Measurements from ENCODE around the gene KY.

KY gene

DNA sequence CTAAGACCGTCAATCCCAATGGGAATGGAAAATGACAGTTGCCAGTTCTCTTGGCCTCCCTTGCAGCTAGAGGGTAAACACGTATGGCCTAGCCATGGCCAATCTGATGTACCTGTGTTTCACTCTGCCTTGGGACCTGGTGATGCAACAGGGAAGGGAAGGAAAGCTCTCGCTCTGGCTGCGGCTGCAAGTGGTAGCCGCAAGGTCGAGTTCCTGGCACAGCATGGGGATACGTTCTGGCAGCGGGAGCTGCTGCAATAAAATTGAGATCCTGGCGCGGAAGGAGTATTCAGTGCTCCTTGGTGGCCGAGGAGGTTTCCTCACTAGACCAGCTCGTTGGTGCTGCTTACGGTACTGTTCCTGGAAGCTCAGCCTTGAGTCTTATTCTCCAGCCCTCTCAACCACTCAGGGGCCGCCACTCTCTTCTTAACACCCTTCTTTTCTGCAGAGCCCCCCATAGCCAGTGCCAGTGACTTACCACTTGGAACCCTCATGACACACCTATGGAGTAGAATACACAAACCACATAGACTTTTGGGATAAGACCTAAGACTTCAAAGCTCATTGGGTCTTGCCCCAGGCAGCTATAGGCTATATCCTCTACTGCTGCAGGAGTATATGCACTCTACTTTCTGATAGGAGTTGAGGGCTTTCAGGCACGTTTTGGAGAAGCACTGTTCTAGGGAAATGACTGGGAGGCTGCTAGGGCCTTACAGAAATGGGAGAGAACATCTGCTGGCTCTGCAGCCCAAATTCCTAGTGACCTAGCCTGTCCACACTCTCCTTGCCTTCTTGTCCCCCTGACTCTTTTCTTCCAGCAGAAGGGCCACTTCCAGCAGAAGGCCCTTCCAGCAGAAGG lies 2.7 kb downstream of the KY start:
- DNase-seq (ENCODE audit: low read depth), result no peak
- TF ChIP-seq, protein P1, sequence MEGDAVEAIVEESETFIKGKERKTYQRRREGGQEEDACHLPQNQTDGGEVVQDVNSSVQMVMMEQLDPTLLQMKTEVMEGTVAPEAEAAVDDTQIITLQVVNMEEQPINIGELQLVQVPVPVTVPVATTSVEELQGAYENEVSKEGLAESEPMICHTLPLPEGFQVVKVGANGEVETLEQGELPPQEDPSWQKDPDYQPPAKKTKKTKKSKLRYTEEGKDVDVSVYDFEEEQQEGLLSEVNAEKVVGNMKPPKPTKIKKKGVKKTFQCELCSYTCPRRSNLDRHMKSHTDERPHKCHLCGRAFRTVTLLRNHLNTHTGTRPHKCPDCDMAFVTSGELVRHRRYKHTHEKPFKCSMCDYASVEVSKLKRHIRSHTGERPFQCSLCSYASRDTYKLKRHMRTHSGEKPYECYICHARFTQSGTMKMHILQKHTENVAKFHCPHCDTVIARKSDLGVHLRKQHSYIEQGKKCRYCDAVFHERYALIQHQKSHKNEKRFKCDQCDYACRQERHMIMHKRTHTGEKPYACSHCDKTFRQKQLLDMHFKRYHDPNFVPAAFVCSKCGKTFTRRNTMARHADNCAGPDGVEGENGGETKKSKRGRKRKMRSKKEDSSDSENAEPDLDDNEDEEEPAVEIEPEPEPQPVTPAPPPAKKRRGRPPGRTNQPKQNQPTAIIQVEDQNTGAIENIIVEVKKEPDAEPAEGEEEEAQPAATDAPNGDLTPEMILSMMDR (IDR thresholded peaks at IDR 0.05; ENCODE audit: insufficient read depth, low read depth, low read length, missing control alignments), result no peak
- H3K4me3 ChIP-seq (ENCODE audit: low read length), result no peak overlapping the region

DNA sequence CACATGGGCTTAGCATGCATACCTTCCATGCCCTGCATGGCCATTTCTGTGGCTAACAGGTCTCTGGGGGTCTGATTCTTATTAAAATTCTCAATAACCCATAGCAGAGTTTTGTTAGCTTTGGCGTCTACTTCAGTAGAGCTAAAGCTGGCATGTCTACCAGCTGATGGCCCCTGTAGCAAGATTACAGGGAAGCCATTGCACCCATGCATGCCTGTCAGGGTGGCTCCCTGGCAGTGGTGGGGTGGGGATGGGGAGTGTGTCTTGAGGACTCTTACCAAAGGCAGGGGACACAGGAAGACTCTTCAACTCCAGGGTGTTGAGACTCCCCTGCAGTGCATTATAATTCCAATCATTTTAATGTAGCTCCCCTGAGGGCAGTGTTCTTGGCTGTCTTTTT lies 4.7 kb downstream of the KY start:
- no peak for DNase-seq (ENCODE audit: low read depth)
- TF ChIP-seq, protein P1 (IDR thresholded peaks at IDR 0.05; ENCODE audit: insufficient read depth, low read depth, low read length, missing control alignments), result no peak
- H3K4me3 ChIP-seq (ENCODE audit: low read length), result no peak overlapping the region

DNA sequence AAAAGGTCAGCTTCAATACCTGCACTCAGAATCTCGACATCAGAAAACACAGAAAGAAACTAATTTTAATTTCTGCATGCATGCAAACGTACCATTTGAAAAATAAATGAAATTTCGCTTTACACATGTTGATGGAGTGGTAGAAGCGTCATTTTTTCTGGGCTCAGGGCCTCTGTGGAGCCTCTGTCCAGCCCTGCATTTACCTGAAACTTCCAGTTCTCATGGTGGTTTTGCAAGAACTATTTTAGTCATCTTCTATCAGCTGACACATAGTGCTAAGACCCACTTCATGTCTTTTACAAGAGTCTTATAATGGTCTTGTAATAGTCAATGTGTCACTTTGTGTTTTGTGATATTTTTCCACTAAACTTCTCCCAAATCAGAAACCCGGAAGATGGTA lies 5.3 kb downstream of the KY start:
- DNase-seq (ENCODE audit: low read depth), result no peak
- TF ChIP-seq, protein P1 (IDR thresholded peaks at IDR 0.05; ENCODE audit: insufficient read depth, low read depth, low read length, missing control alignments), result no peak
- H3K4me3 ChIP-seq (ENCODE audit: low read length), result no peak overlapping the region

DNA sequence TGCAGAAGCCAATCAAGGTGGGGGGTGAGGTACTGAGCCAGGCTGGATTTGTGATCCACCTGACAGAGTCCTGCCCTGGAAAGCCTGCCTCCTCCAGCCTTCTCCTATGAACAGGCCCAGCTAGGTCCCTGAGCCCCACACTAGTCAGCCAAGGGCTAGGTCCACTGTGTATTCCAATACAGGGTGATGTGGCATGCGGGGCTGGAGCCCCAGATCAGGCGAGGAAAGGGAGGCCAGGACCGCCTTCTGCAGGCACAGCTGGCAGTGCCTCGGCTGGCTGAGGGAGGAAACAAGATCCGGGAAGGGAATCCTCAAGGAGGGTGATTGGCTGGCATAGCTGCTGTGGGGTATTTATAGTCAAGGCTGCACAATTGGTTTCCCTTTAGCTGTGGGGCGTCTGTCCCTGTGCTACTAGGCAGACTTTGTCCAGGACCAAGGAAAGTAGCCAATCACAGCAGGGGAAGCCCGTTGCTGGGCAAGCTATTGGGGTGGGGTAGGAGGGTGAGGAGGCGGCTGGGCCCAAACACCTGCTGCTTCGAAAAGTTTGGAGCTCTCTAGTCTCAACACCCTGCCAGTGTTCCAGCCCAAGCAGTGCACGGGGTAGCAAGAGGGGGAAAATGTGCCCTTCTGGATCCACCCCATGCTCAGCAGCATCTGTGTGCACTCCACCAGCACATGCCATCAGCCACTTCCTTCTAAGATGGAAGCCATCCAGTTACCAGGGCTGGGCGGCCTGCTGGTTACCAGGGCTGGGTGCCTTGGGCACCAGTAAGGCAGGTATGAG lies 5.9 kb downstream of the KY start:
- DNase-seq (ENCODE audit: low read depth), result no peak
- TF ChIP-seq, protein P1 (IDR thresholded peaks at IDR 0.05; ENCODE audit: insufficient read depth, low read depth, low read length, missing control alignments), result no peak

DNA sequence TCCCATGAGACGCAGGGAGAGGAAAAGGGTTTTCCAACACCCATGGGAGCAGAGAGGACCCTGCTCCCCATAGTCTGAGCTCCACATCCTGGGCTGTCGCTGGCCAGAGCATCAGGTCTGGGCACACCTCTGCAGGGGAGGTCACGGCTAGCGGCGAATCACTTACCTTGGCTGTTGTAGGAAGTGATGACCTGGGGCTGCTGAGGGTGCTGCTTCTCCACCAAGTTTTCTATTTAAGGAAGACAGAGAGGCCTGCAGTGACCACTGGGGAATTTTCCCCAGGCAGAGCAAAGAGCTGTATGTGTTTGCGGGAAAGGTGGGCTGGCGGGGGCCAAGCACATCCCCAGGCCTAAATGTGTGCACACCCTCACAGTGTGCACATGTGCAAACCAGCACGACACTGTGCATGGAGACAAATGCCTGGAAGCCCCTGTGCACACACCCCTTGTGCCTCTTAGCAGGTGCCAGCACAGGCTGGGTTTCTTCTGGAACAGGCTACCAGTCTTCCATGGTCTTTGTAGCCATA lies 7.6 kb downstream of the KY start:
- H3K4me3 ChIP-seq (ENCODE audit: low read length), result no peak overlapping the region
- DNase-seq (ENCODE audit: low read depth), result no peak
- TF ChIP-seq, protein P1 (IDR thresholded peaks at IDR 0.05; ENCODE audit: insufficient read depth, low read depth, low read length, missing control alignments), result no peak

More for the DNA sequence above, 5.9 kb downstream of the KY start:
- H3K4me3 ChIP-seq (ENCODE audit: low read length), result no peak overlapping the region

DNA sequence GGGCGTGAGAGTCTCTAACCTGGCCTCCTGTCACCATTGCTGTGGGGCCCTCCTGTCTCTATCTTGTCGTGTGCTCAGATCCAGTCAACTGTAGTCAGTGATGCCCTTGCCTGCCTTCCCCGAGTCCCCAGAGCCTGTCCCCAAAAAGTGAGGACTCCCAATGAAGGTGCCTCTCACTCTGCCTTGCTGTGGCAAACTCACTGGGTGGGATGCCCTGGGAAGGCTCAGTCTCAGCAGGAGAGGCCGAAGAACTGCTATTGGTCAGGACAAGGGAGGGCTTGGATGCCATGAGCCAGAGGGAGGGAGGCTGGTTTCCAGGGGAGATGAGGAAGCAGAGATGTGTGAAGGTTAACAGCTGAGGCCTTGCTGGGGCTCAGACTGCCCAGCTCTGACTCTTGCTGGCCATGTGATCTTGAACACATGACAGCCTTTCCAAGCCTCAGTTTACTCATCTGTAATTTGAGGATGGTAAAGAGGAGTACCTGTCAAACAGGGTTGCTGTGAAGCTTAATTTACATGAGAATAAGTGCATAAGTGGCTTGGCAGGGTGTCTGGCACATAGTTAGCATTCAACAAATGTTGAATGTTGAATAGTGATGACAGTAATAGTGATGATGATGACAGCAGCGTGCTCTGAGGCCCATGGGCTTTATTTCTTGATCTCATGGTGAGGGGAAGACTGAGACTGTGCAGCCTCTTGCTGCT lies 8.2 kb downstream of the KY start:
- no peak overlapping the region for H3K4me3 ChIP-seq (ENCODE audit: low read length)
- TF ChIP-seq, protein P1 (IDR thresholded peaks at IDR 0.05; ENCODE audit: insufficient read depth, low read depth, low read length, missing control alignments), result no peak
- no peak for DNase-seq (ENCODE audit: low read depth)
